ENCODE data around the gene SSX2B.
"Not testable (repeated sequence)": the region's sequence is repeated elsewhere in the genome, so short reads cannot be mapped to it uniquely, and the experiment has no call there.

The SSX2B gene
- total RNA-seq, result 0 reads per million in 2 experiments

GRCh38 chrX:52750952-52751351 lies at the start of gene SSX2B:
SSX2B (plus strand) TSS chrX:52751252; CDS start chrX:52752681, 1,429 bp downstream.
- not testable (repeated sequence) for DNase-seq (ENCODE audit: low read depth)

GRCh38 chrX:52707078-52707477 lies 44.0 kb upstream of the SSX2B start, which contains the start of gene SSX2:
SSX2 (minus strand) TSS chrX:52707178; CDS start chrX:52705749, 1,429 bp downstream.
- not testable (repeated sequence) for DNase-seq (ENCODE audit: low read depth)

- DNase-seq (ENCODE audit: low read depth), result not testable (repeated sequence)
Observed at GRCh38 chrX:52765983-52766382, 14.9 kb downstream of the SSX2B start.

GRCh38 chrX:52773504-52773903 lies 22.5 kb downstream of the SSX2B start:
- not testable (repeated sequence) for DNase-seq (ENCODE audit: low read depth)

- not testable (repeated sequence) for DNase-seq (ENCODE audit: low read depth)
Observed at GRCh38 chrX:52797327-52797726, 46.3 kb downstream of the SSX2B start, which contains the start of gene SPANXN5. SPANXN5 (minus strand) TSS chrX:52797427; CDS start chrX:52797348, 79 bp downstream.

- DNase-seq (ENCODE audit: low read depth), result not testable (repeated sequence)
Observed at GRCh38 chrX:52804876-52805275, 53.8 kb downstream of the SSX2B start.
